Osteoblast (primary cell): ENCODE data around the gene COL24A1. TPM values are rescaled to one million over a fixed set of nuclear protein-coding genes. Genes with fewer than 3 reads are reported as not detected.
A peak's percentile ranks its signal among the peaks of the same experiment; 100 is the strongest.

Experiments used
- DNase-seq: peaks from one replicate; pipeline ENCODE4 v3.0.0; 2011; ENCODE audit warnings: low spot score, mixed read lengths; ENCODE audit not compliant: insufficient read length; ENCODE audit errors: missing footprints
- H2AFZ ChIP-seq: 2 replicates; pipeline ENCODE4 v1.6.0; 2011; ENCODE audit warnings: mild to moderate bottlenecking, low read length
- H3K27ac ChIP-seq: 2 replicates; pipeline ENCODE4 v1.5.1; 2011; ENCODE audit warnings: mild to moderate bottlenecking, low read depth, low read length, moderate library complexity
- H3K27me3 ChIP-seq: 2 replicates; pipeline ENCODE4 v1.6.0; 2012; ENCODE audit warnings: mild to moderate bottlenecking, control low read depth, inconsistent platforms, low read length, moderate library complexity; ENCODE audit not compliant: insufficient read depth
- H3K36me3 ChIP-seq: 2 replicates; pipeline ENCODE4 v1.5.1; 2011; ENCODE audit warnings: mild to moderate bottlenecking, low read length, control low read depth, moderate library complexity; ENCODE audit not compliant: insufficient read depth
- H3K4me1 ChIP-seq: 2 replicates; pipeline ENCODE4 v1.5.1; 2011; ENCODE audit warnings: mild to moderate bottlenecking, low read length, control low read depth, moderate library complexity; ENCODE audit not compliant: insufficient read depth
- H3K4me2 ChIP-seq: 2 replicates; pipeline ENCODE4 v1.6.0; 2011; ENCODE audit warnings: mild to moderate bottlenecking, low read length; ENCODE audit not compliant: insufficient read depth
- H3K4me3 ChIP-seq: fragments of 200-600 bp; sonication (generic); 3 replicates; pipeline ENCODE4 v1.5.1; 2012; ENCODE audit warnings: mild to moderate bottlenecking, low read length, inconsistent platforms; ENCODE audit not compliant: insufficient read depth
- H3K79me2 ChIP-seq: 2 replicates; pipeline ENCODE4 v1.6.0; 2012; ENCODE audit warnings: mild to moderate bottlenecking, low read length, control low read depth, inconsistent platforms; ENCODE audit not compliant: insufficient read depth
- H3K9me3 ChIP-seq: 2 replicates; pipeline ENCODE4 v1.5.1; 2011; ENCODE audit warnings: low read depth, low read length, control low read depth
- H4K20me1 ChIP-seq: 2 replicates; pipeline ENCODE4 v1.6.0; 2012; ENCODE audit warnings: mild to moderate bottlenecking, low read length, control low read depth; ENCODE audit not compliant: insufficient read depth
- total RNA-seq: library from RNA; depleted of rRNA; stranded (reverse); fragments of >200 nt; gene quantifications from 2 replicates; pipeline ENCODE4 v1.2.3, GENCODE V29; 2012
- TF ChIP-seq, protein P1 (sequence below): IDR thresholded peaks from 2 replicates; pipeline ENCODE4 v1.5.1; 2011; ENCODE audit warnings: mild to moderate bottlenecking, low read depth, low read length, moderate library complexity; ENCODE audit errors: extremely low read depth

Gene COL24A1
- total RNA-seq, 1 donor, result 1.1 TPM

DNA sequence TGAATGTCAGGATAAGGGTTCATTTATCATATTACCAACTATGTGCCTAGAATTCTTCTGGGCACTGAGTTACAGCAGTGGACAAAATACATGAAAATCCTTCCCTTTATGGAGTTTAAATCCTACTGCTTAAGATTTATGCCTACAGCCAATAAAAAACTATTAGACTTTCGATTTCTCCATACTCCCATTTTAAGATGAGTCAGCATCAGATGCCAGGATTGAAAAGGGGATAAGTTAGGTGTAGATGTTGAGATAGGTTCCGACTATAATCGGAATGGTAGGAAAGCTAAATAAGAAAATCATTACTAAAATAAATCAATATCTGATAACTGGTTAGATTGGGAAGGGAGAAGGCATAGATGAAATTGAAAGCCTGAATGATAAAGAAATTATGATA is 3.2 kb upstream of the COL24A1 start:
- H3K4me2 ChIP-seq, result no peak overlapping the region
- H2AFZ ChIP-seq, result no peak overlapping the region
- H3K36me3 ChIP-seq, result no peaks in the 10 kb centered on the region
- H3K4me3 ChIP-seq, result no peak overlapping the region
- no peaks in the 10 kb centered on the region for H3K27me3 ChIP-seq
- H3K9me3 ChIP-seq, result no peaks in the 10 kb centered on the region
- peaks cover 17% of the 10 kb centered on the region for H3K4me1 ChIP-seq
- H3K79me2 ChIP-seq, result no peaks in the 10 kb centered on the region
- H4K20me1 ChIP-seq, result no peaks in the 10 kb centered on the region
- no peak for DNase-seq
- TF ChIP-seq, protein P1, sequence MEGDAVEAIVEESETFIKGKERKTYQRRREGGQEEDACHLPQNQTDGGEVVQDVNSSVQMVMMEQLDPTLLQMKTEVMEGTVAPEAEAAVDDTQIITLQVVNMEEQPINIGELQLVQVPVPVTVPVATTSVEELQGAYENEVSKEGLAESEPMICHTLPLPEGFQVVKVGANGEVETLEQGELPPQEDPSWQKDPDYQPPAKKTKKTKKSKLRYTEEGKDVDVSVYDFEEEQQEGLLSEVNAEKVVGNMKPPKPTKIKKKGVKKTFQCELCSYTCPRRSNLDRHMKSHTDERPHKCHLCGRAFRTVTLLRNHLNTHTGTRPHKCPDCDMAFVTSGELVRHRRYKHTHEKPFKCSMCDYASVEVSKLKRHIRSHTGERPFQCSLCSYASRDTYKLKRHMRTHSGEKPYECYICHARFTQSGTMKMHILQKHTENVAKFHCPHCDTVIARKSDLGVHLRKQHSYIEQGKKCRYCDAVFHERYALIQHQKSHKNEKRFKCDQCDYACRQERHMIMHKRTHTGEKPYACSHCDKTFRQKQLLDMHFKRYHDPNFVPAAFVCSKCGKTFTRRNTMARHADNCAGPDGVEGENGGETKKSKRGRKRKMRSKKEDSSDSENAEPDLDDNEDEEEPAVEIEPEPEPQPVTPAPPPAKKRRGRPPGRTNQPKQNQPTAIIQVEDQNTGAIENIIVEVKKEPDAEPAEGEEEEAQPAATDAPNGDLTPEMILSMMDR, result no peak
- H3K27ac ChIP-seq, result no peak overlapping the region

DNA sequence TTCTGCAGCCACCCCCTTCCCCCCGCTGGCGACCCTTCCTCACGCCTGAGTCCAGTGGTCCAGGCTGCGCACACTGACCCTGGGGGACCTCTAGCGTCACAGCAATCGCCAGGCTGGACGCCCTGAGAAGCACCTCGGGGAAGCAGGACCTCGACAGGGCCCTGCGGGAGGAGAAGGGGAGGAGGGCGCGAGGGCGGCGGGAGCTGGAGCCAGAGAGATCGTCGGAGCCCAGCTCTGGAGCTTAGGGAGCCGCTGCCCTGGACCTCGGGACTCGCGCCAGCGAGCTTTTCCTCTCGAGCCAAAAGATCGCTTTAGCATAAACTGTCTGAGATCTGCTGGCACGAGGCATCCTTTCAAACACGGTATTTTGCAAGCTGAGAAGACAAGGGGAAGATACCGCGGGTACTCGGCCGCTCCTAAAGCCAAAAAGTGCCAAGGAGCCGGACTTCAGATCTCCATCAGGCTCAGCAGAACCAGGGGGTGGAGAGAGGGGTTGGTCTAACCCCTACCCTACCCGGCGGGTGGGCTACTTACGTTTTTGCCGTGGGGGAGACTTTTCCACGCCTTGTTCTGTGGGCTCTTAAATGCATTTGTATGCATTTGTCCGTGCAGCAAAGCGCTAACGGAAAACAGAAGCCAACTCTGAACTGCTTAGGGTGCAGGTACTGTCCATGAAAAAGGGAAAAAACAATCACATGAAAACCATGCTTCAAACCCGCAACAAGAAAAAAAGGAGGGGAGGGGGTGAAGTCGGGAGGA is 586 bp downstream of the COL24A1 start:
- Histone ChIP-seq H2AFZ (peak overlapping the region; percentile 90), H3K79me2 (no peaks in the 10 kb centered on the region), H3K27ac (no peak overlapping the region), H3K9me3 (no peaks in the 10 kb centered on the region), H3K36me3 (no peaks in the 10 kb centered on the region), H3K4me2 (peak overlapping the region; percentile 93), H3K4me3 (peak overlapping the region; percentile 71), H3K4me1 (peaks cover 38% of the 10 kb centered on the region), H3K27me3 (no peaks in the 10 kb centered on the region), H4K20me1 (no peaks in the 10 kb centered on the region)
- peak; percentile 91 for DNase-seq
- TF ChIP-seq, protein P1, result no peak

DNA sequence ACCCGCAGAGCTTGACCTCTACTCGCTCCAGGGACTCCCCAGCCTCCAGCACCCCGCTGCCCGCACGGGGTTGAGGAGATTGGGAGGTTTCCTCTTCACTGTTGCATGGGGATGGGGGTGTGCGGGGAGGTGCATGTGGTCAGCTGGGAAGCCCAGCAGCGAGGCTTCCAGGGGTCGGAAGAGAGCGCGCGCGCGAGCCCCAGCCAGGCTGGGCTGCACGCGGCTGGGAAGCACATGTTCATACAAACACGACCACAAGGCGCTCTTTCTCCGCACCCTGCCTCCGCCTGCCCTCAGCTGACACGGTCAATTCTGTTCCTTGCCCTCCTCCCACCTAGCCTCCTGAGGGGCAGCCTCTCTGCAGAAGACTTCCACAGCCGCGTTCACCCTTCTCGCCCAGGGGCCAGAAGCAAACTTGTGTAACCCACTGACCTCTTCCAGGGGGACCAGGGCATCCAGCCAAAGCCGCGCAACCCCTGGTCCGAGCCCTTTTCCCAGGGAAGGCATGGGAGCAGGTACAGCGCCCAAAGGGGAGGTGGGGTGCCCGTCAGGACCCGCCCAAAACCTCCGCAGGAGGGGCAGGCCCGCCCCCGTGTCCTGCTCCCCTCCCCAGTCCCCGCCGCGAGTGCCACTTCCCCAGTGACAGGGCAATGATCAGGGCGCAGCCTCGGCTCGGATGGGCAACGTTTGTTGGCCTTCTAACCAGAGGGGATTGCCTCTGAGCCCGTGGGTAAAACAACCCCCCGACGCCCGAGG is 1.3 kb downstream of the COL24A1 start:
- TF ChIP-seq, protein P1, result no peak
- H3K4me2 ChIP-seq, result peak overlapping the region; percentile 93
- no peaks in the 10 kb centered on the region for H3K27me3 ChIP-seq
- peak overlapping the region; percentile 71 for H3K4me3 ChIP-seq
- H3K79me2 ChIP-seq, result no peaks in the 10 kb centered on the region
- H3K9me3 ChIP-seq, result no peaks in the 10 kb centered on the region
- no peaks in the 10 kb centered on the region for H4K20me1 ChIP-seq
- H2AFZ ChIP-seq, result peak overlapping the region; percentile 90
- no peaks in the 10 kb centered on the region for H3K36me3 ChIP-seq
- H3K27ac ChIP-seq, result no peak overlapping the region
- peak; percentile 86 for DNase-seq
- peaks cover 39% of the 10 kb centered on the region for H3K4me1 ChIP-seq

DNA sequence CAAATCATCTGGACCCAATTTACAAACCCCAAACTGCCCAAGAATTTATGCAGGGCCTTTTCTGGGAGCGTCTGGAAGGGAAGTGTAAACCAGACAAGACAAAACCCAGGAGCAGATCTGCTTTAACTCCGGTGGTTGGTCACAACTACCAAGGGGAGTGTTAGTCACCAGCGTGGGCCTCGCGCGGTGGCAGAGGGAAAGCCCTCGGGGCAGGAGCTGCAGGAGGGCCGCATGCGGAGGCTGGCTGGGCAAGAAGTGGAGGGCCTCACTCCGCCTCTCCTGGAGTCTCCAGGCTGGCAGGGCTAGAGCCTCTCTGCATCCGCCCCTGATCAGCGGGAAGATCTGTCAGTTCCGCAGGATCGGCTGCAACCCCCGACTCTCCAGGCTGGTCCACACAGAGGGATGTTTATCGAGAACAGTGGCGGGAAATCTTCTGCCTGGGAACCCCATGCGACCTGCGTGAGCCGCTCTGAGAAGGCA is 2.0 kb downstream of the COL24A1 start:
- Histone ChIP-seq H3K79me2 (no peaks in the 10 kb centered on the region), H3K4me1 (peaks cover 39% of the 10 kb centered on the region), H3K36me3 (no peaks in the 10 kb centered on the region), H3K9me3 (no peaks in the 10 kb centered on the region), H4K20me1 (no peaks in the 10 kb centered on the region), H3K4me2 (peak overlapping the region; percentile 93), H3K4me3 (peak overlapping the region; percentile 71), H3K27ac (peak overlapping the region; percentile 50), H3K27me3 (no peaks in the 10 kb centered on the region), H2AFZ (peak overlapping the region; percentile 90)
- TF ChIP-seq, protein P1, result no peak
- peak; percentile 87 for DNase-seq
